Measurements from ENCODE around the gene EXD3. TPM values are rescaled to one million over a fixed set of nuclear protein-coding genes. Genes with fewer than 3 reads are reported as not detected.

The EXD3 gene
- total and polyA plus RNA-seq, 2 of the 4 experiments (the other 2 are of a cell fraction) = 1.1 to 7.4 TPM

DNA sequence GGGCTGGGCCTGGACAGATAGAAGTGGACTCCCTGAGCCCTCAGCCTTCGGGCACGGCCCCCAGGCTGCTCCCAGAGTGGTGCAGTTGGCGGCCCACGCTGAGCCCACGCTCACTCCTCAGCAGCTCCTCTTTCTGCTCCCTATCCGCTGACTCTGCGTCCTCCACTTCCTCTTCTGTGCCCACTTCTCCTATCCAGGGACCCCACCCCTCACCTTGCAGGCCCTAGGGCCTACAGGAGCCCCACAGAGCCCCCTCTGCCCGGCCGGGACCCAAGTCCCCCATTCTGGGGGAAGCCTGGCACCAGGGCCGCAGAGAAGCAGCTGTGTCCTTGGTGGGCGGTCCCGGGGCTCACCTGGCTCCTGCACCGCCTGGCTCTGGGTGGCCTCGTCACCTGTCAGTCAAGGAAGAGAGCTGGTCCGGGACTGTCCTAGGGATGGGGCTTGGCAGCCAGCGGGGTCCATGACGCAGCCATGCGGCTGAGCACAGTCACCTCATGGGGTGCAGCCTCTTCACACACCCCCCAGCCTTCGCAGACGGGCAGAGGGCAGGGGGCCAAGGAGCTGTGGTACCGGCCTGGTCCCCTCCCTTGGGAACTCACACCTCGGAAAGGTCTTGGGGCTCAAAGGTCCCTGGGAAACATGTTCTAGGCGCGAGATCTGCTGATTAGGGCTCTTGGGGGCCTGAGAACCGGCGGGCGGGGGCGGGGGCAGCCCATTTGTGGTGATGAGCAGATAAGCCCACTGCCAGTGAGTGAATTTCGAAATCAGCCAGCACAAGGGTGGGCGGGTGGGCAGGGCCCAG is 115.5 kb downstream of the EXD3 start:
- no peaks in the 10 kb centered on the region for H3K9me3 ChIP-seq (ENCODE audit: control insufficient read depth, insufficient read depth, low read length)
- ChIA-PET CTCF (no interaction called here), POLR2A (ENCODE audit: unreplicated experiment) (no interaction called here)
- no peak overlapping the region for H3K9ac ChIP-seq (ENCODE audit: low read depth, low read length)
- ATAC-seq (ENCODE audit: low read depth) (no peak), DNase-seq (no peak)
- H3K27me3 ChIP-seq (ENCODE audit: control insufficient read depth, insufficient read depth, low read length) = peaks cover 6% of the 10 kb centered on the region; the same call in 1 of the 2 replicates
- TF ChIP-seq, protein P1, sequence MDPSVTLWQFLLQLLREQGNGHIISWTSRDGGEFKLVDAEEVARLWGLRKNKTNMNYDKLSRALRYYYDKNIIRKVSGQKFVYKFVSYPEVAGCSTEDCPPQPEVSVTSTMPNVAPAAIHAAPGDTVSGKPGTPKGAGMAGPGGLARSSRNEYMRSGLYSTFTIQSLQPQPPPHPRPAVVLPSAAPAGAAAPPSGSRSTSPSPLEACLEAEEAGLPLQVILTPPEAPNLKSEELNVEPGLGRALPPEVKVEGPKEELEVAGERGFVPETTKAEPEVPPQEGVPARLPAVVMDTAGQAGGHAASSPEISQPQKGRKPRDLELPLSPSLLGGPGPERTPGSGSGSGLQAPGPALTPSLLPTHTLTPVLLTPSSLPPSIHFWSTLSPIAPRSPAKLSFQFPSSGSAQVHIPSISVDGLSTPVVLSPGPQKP (IDR thresholded peaks at IDR 0.05; ENCODE audit: borderline replicate concordance, low read depth, low read length) = no peak
- TF ChIP-seq, protein P2, sequence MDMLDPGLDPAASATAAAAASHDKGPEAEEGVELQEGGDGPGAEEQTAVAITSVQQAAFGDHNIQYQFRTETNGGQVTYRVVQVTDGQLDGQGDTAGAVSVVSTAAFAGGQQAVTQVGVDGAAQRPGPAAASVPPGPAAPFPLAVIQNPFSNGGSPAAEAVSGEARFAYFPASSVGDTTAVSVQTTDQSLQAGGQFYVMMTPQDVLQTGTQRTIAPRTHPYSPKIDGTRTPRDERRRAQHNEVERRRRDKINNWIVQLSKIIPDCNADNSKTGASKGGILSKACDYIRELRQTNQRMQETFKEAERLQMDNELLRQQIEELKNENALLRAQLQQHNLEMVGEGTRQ (IDR thresholded peaks at IDR 0.05; ENCODE audit: low read depth, low read length) = no peak
- TF ChIP-seq FOS (IDR thresholded peaks at IDR 0.05; ENCODE audit: low read depth, low read length) = no peak
- TF ChIP-seq RCOR1 (IDR thresholded peaks at IDR 0.05; ENCODE audit: insufficient replicate concordance, low read length) = no peak
- TF ChIP-seq SMC3 (IDR thresholded peaks at IDR 0.05; ENCODE audit: low read depth, low read length) = no peak
- no peak for TF ChIP-seq CEBPB (IDR thresholded peaks at IDR 0.05; ENCODE audit: low read depth, low read length)
- TF ChIP-seq MXI1 (IDR thresholded peaks at IDR 0.05; ENCODE audit: borderline replicate concordance, low read depth, low read length) = no peak
- TF ChIP-seq NFE2L2 (IDR thresholded peaks at IDR 0.05; ENCODE audit: low read depth, low read length) = no peak
- TF ChIP-seq, protein P3, sequence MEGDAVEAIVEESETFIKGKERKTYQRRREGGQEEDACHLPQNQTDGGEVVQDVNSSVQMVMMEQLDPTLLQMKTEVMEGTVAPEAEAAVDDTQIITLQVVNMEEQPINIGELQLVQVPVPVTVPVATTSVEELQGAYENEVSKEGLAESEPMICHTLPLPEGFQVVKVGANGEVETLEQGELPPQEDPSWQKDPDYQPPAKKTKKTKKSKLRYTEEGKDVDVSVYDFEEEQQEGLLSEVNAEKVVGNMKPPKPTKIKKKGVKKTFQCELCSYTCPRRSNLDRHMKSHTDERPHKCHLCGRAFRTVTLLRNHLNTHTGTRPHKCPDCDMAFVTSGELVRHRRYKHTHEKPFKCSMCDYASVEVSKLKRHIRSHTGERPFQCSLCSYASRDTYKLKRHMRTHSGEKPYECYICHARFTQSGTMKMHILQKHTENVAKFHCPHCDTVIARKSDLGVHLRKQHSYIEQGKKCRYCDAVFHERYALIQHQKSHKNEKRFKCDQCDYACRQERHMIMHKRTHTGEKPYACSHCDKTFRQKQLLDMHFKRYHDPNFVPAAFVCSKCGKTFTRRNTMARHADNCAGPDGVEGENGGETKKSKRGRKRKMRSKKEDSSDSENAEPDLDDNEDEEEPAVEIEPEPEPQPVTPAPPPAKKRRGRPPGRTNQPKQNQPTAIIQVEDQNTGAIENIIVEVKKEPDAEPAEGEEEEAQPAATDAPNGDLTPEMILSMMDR (conservative IDR thresholded peaks at IDR 0.05; ENCODE audit: low read depth, low read length) = no peak
- TF ChIP-seq CHD1 (IDR thresholded peaks at IDR 0.05; ENCODE audit: low read depth, low read length) = no peak
- no peak for TF ChIP-seq POLR2A (IDR thresholded peaks at IDR 0.05; ENCODE audit: low read depth, low read length)
- TF ChIP-seq RFX5 (IDR thresholded peaks at IDR 0.05; ENCODE audit: low read depth, low read length) = no peak
- no peak for TF ChIP-seq MAFK (IDR thresholded peaks at IDR 0.05; ENCODE audit: low read depth, low read length)
- H4K20me1 ChIP-seq (ENCODE audit: insufficient read depth, low read length) = no peaks in the 10 kb centered on the region
- dilution Hi-C loops (cut with HindIII; ENCODE audit: low sequenced_read_pairs, unreplicated experiment) = no loop called here
- H3K4me2 ChIP-seq (ENCODE audit: low read depth, low read length) = no peak overlapping the region
- H4K5ac ChIP-seq (ENCODE audit: low read depth, low read length) = no peak overlapping the region
- H3K18ac ChIP-seq (ENCODE audit: low read depth, low read length) = no peak overlapping the region
- no peak overlapping the region for H2BK15ac ChIP-seq (ENCODE audit: low read depth, low read length)
- in situ Hi-C loops (cut with MboI; ENCODE audit: low sequenced_read_pairs) = no loop called here
- H4K91ac ChIP-seq (ENCODE audit: insufficient read depth, low read depth, low read length) = no peak overlapping the region
- no peak overlapping the region for H3K27ac ChIP-seq (ENCODE audit: insufficient read depth, low read length)
- H3K4me3 ChIP-seq (ENCODE audit: insufficient read depth, low read depth, low read length) = no peak overlapping the region
- no peaks in the 10 kb centered on the region for H3K9me1 ChIP-seq (ENCODE audit: insufficient read depth, low read length)
- no peak overlapping the region for H2BK5ac ChIP-seq (ENCODE audit: low read depth, low read length, poor library complexity, severe bottlenecking)
- no peaks in the 10 kb centered on the region for H3K36me3 ChIP-seq (ENCODE audit: control insufficient read depth, insufficient read depth, low read length)
- no peak overlapping the region for H2AFZ ChIP-seq (replicated peaks; ENCODE audit: low read length, poor library complexity)
- H3K4ac ChIP-seq (ENCODE audit: low read depth, low read length) = no peak overlapping the region
- whole genome bisulfite sequencing, 2 experiments (ENCODE audit: extremely low coverage in 2 of 2, insufficient read length in 1 of 2) = 48% methylated on average over 12 of the region's 30 CpGs; no CpG with 5 or more reads in 1 of the 2 experiments
- intact Hi-C loops (cut with micrococcal nuclease) = no loop called here
- no peak overlapping the region for H3K14ac ChIP-seq (replicated peaks; ENCODE audit: low read depth, low read length)
- H3K23ac ChIP-seq (ENCODE audit: low read depth, low read length) = no peak overlapping the region
- H3K4me1 ChIP-seq (ENCODE audit: control insufficient read depth, insufficient read depth, low read length) = no peaks in the 10 kb centered on the region; the same call in 1 of the 2 replicates
- no TSS peak for BruUV-seq (replicated peaks)
- no peak overlapping the region for H4K8ac ChIP-seq (ENCODE audit: low read depth in 2 of 2, low read length in 2 of 2)
- no peak overlapping the region for H3K56ac ChIP-seq (ENCODE audit: extremely low read depth, insufficient read depth, low read length)
- no peak overlapping the region for H2BK20ac ChIP-seq (ENCODE audit: low read depth, low read length)
- H3K79me1 ChIP-seq (ENCODE audit: low read depth in 1 of 2, low read length in 2 of 2) = no peaks in the 10 kb centered on the region
- H2AK5ac ChIP-seq (ENCODE audit: low read depth, low read length) = no peak overlapping the region
- no peak overlapping the region for H2BK120ac ChIP-seq (ENCODE audit: low read depth, low read length)
- no peak overlapping the region for H2AK9ac ChIP-seq (replicated peaks; ENCODE audit: low read depth, low read length, poor library complexity)

Data from IMR-90 (cell line).